Measurements from ENCODE around the gene PRPF19. TPM values are rescaled to one million over a fixed set of nuclear protein-coding genes. Genes with fewer than 3 reads are reported as not detected.

Gene PRPF19
- total and polyA plus RNA-seq, 2 of the 13 experiments (the other 11 are each of a cell fraction or from before 2014, with no cell fraction given) = 27.4 to 91.1 TPM

GRCh38 chr11:60852982-60853950, 53.1 kb downstream of the PRPF19 start (continued):
- TF ChIP-seq, protein P1, sequence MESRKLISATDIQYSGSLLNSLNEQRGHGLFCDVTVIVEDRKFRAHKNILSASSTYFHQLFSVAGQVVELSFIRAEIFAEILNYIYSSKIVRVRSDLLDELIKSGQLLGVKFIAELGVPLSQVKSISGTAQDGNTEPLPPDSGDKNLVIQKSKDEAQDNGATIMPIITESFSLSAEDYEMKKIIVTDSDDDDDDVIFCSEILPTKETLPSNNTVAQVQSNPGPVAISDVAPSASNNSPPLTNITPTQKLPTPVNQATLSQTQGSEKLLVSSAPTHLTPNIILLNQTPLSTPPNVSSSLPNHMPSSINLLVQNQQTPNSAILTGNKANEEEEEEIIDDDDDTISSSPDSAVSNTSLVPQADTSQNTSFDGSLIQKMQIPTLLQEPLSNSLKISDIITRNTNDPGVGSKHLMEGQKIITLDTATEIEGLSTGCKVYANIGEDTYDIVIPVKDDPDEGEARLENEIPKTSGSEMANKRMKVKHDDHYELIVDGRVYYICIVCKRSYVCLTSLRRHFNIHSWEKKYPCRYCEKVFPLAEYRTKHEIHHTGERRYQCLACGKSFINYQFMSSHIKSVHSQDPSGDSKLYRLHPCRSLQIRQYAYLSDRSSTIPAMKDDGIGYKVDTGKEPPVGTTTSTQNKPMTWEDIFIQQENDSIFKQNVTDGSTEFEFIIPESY (CRISPR knock-in tag; IDR thresholded peaks at IDR 0.05) = peak; percentile 68; the same call in 1 of the 2 replicates

- TF ChIP-seq AGO2 (optimal IDR thresholded peaks at IDR 0.05; ENCODE audit: low read depth, low read length) = peak; percentile 87
- peak; percentile 70 for TF ChIP-seq POLR2G (IDR thresholded peaks at IDR 0.05; ENCODE audit: low read depth, low read length)
- no peak for TF ChIP-seq KLF13 (CRISPR knock-in tag; IDR thresholded peaks at IDR 0.05)
- peak; percentile 16; the same call in 1 of the 2 replicates for TF ChIP-seq HNF4A (CRISPR knock-in tag; IDR thresholded peaks at IDR 0.05)
- TF ChIP-seq ZNF430 (CRISPR knock-in tag; IDR thresholded peaks at IDR 0.05) = no peak
- 0 out of 2 replicates have a peak, but pooled peaks have one; percentile 27 for TF ChIP-seq HNF4G (IDR thresholded peaks at IDR 0.05; ENCODE audit: borderline replicate concordance, low read depth, low read length)
- no peak for TF ChIP-seq HNF4G (CRISPR knock-in tag; IDR thresholded peaks at IDR 0.05; ENCODE audit: borderline replicate concordance, low read depth)
- no peak for TF ChIP-seq ZKSCAN1 (IDR thresholded peaks at IDR 0.05; ENCODE audit: low read length)
- TF ChIP-seq, protein P2, sequence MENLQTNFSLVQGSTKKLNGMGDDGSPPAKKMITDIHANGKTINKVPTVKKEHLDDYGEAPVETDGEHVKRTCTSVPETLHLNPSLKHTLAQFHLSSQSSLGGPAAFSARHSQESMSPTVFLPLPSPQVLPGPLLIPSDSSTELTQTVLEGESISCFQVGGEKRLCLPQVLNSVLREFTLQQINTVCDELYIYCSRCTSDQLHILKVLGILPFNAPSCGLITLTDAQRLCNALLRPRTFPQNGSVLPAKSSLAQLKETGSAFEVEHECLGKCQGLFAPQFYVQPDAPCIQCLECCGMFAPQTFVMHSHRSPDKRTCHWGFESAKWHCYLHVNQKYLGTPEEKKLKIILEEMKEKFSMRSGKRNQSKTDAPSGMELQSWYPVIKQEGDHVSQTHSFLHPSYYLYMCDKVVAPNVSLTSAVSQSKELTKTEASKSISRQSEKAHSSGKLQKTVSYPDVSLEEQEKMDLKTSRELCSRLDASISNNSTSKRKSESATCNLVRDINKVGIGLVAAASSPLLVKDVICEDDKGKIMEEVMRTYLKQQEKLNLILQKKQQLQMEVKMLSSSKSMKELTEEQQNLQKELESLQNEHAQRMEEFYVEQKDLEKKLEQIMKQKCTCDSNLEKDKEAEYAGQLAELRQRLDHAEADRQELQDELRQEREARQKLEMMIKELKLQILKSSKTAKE (CRISPR knock-in tag; IDR thresholded peaks at IDR 0.05; ENCODE audit: borderline replicate concordance) = no peak
- TF ChIP-seq POLR2AphosphoS2 (IDR thresholded peaks at IDR 0.05; ENCODE audit: low read depth, low read length) = 0 out of 2 replicates have a peak, but pooled peaks have one; percentile 12
- no peak for TF ChIP-seq SMAD3 (CRISPR knock-in tag; IDR thresholded peaks at IDR 0.05)
- no peak for TF ChIP-seq ZNF878 (CRISPR knock-in tag; IDR thresholded peaks at IDR 0.05)
- TF ChIP-seq MBD4 (IDR thresholded peaks at IDR 0.05; ENCODE audit: borderline replicate concordance, low read length) = no peak
- TF ChIP-seq RBM22 (optimal IDR thresholded peaks at IDR 0.05; ENCODE audit: low read length) = peak; percentile 28
- no peak for TF ChIP-seq ZNF484 (CRISPR knock-in tag; IDR thresholded peaks at IDR 0.05; ENCODE audit: borderline replicate concordance, low read depth)
- no peak overlapping the region for H3K4me2 ChIP-seq (ENCODE audit: low read depth, low read length)
- H2AFZ ChIP-seq (ENCODE audit: low read length) = no peak overlapping the region
- WGBS (ENCODE audit: low lambda C conversion rate) = 96% methylated on average over 60 of the region's 78 CpGs
- peaks cover 27 to 48% of the 10 kb centered on the region in 2 experiments; a peak in 4 of 5 replicates for H3K36me3 ChIP-seq (replicated peaks in 1 of 2; ENCODE audit: control insufficient read depth in 1 of 2, insufficient read depth in 2 of 2, low read length in 2 of 2)
- DNase-seq (ENCODE audit: low spot score) (no peak), ATAC-seq (no peak), FAIRE-seq (no peak)
- H3K4me1 ChIP-seq (ENCODE audit: insufficient read depth, low read length) = peaks cover 37% of the 10 kb centered on the region
- H3K79me2 ChIP-seq (ENCODE audit: insufficient read depth, low read length) = peaks cover 4% of the 10 kb centered on the region
- H3K27ac ChIP-seq (ENCODE audit: extremely low read length, insufficient read depth, low read length) = peak overlapping the region; percentile 16
- H4K20me1 ChIP-seq (ENCODE audit: insufficient read depth, low read length) = no peaks in the 10 kb centered on the region
- intact Hi-C loops (cut with micrococcal nuclease; ENCODE audit: unreplicated experiment) (no loop called here), in situ Hi-C loops (cut with HindIII; ENCODE audit: extremely low pct_ligation_motif_present, low pct_unique_long_range_greater_than_20kb) (no loop called here)
- CTCF ChIA-PET (ENCODE audit: low intra/inter-chr PET ratio, low total read pairs) = no interaction called here
- no peaks in the 10 kb centered on the region for H3K27me3 ChIP-seq (ENCODE audit: control insufficient read depth in 1 of 2, insufficient read depth in 2 of 2, low read length in 2 of 2)
- H3K9ac ChIP-seq (ENCODE audit: insufficient read depth, low read depth, low read length) = no peak overlapping the region
- POLR2A ChIA-PET = no interaction called here
- BruUV-seq (replicated peaks) = no TSS peak
- H3K9me3 ChIP-seq (ENCODE audit: low read length) = no peaks in the 10 kb centered on the region
- no peak overlapping the region for H3K4me3 ChIP-seq (replicated peaks in 1 of 3; ENCODE audit: insufficient read depth in 1 of 3, low read depth in 2 of 3, low read length in 3 of 3)
These were observed 54.0 kb downstream of the PRPF19 start for GRCh38 chr11:60852117-60852981.

All from HepG2 (cell line).